Caco-2 (cell line): ENCODE data around the gene NOL11. TPM values are rescaled to one million over a fixed set of nuclear protein-coding genes. Genes with fewer than 3 reads are reported as not detected.
A peak's percentile ranks its signal among the peaks of the same experiment; 100 is the strongest.

Experiments
- Bru-seq: library from RNA; stranded (reverse); fragments of 400-500 nt; gene quantifications from one replicate; lab custom pipeline; 2021; lab: Mats Ljungman, UMichigan
- BruChase-seq, 2 experiments: library from RNA; stranded (reverse); fragments of 400-500 nt; gene quantifications; one replicate each; lab custom pipeline; 2021; lab: Mats Ljungman, UMichigan
- BruUV-seq: library from RNA; stranded (reverse); fragments of 400-500 nt; replicated peaks from 2 replicates; lab custom pipeline; 2021; lab: Mats Ljungman, UMichigan
- CTCF ChIA-PET: fragments of 300-600 bp; sonication (Branson Sonifier 250); formaldehyde crosslinking; loops from one replicate; lab custom pipeline; 2022; ENCODE audit warnings: antibody characterized with exemption; lab: Charles Lee
- POLR2A ChIA-PET: fragments of 300-600 bp; sonication (Branson Sonifier 250); formaldehyde crosslinking; loops from one replicate; lab custom pipeline; 2022; ENCODE audit warnings: antibody characterized with exemption; lab: Charles Lee
- DNase-seq, 2 experiments: peaks; one replicate each; pipeline versions ENCODE4 v3.0.0 to v3.0.0-alpha.2; 2020 to 2022
- H3K27me3 ChIP-seq: replicated peaks from 2 replicates; pipeline ENCODE4 v1.6.0; 2011; ENCODE audit warnings: low read length; ENCODE audit not compliant: control insufficient read depth, insufficient read depth
- H3K36me3 ChIP-seq: 2 replicates; pipeline ENCODE4 v1.5.1; 2011; ENCODE audit warnings: low read length; ENCODE audit not compliant: control insufficient read depth, insufficient read depth
- H3K4me1 ChIP-seq: fragments of 250-450 bp; sonication (Bioruptor Pico); 2 replicates; pipeline ENCODE4 v1.5.1; 2020; ENCODE audit warnings: mild to moderate bottlenecking
- H3K4me3 ChIP-seq: 2 replicates; pipeline ENCODE4 v1.5.1; 2011; ENCODE audit warnings: low read depth, mild to moderate bottlenecking, control low read depth, low read length
- H3K9me3 ChIP-seq: fragments of 250-450 bp; sonication (Bioruptor Pico); 2 replicates; pipeline ENCODE4 v1.5.1; 2020; ENCODE audit warnings: mild to moderate bottlenecking, moderate library complexity
- H3K27ac Mint-ChIP-seq: one replicate; pipeline ENCODE4 v1.8.0; 2022; ENCODE audit warnings: mixed read lengths; ENCODE audit not compliant: unreplicated experiment
- H3K27me3 Mint-ChIP-seq: one replicate; pipeline ENCODE4 v1.8.0; 2022; ENCODE audit warnings: mixed read lengths; ENCODE audit not compliant: insufficient read depth, unreplicated experiment
- H3K36me3 Mint-ChIP-seq: one replicate; pipeline ENCODE4 v1.8.0; 2022; ENCODE audit warnings: mild to moderate bottlenecking, mixed read lengths; ENCODE audit not compliant: insufficient read depth, unreplicated experiment
- H3K4me1 Mint-ChIP-seq: one replicate; pipeline ENCODE4 v1.8.0; 2022; ENCODE audit warnings: low read depth, mixed read lengths; ENCODE audit not compliant: unreplicated experiment
- H3K4me3 Mint-ChIP-seq: one replicate; pipeline ENCODE4 v1.8.0; 2022; ENCODE audit warnings: mild to moderate bottlenecking, moderate library complexity, mixed read lengths; ENCODE audit not compliant: unreplicated experiment
- H3K9me3 Mint-ChIP-seq: one replicate; pipeline ENCODE4 v1.8.0; 2022; ENCODE audit warnings: mixed read lengths; ENCODE audit not compliant: unreplicated experiment
- intact Hi-C: fragments of 100-400 bp; cut with micrococcal nuclease; formaldehyde crosslinking; loops from one replicate; pipeline ENCODE4 v1.10.0; 2022; ENCODE audit not compliant: unreplicated experiment
- long read RNA-seq: library from polyadenylated mRNA; stranded (forward); transcript quantifications from one replicate; pipeline ENCODE4 v2.0.0, GENCODE V29; 2022
- total RNA-seq: library from RNA; stranded (reverse); gene quantifications from 2 replicates; pipeline ENCODE4 v1.2.3, GENCODE V29; 2022
- TF ChIP-seq, protein P1 (sequence below), 2 experiments: fragments of 200-600 bp in 1 of 2; IDR thresholded peaks; 1 replicate in 1 of 2; 2 replicates in 1 of 2; pipeline versions ENCODE4 v1.5.1 to v1.8.0; 2011 to 2022; ENCODE audit warnings: antibody characterized with exemption in 1 of 2, control low read depth in 1 of 2, inconsistent platforms in 1 of 2, low read depth in 1 of 2, low read length in 1 of 2, mild to moderate bottlenecking in 1 of 2, moderate library complexity in 1 of 2; ENCODE audit not compliant: insufficient read depth in 1 of 2, severe bottlenecking in 1 of 2, unreplicated experiment in 1 of 2

NOL11 gene
- 69.0 and 73.6 TPM in 2 replicates for total RNA-seq
- Bru-seq, nascent RNA: percentile 92 among the genes with signal in this experiment
- BruChase-seq, experiment 1, labeled RNA remaining after a 2-hour chase: percentile 94 among the genes with signal in this experiment
- BruChase-seq, experiment 2, labeled RNA remaining after a 6-hour chase: percentile 92 among the genes with signal in this experiment
- long read RNA-seq, transcript NOL11-201 (18 exons, 2,947 nt): major isoform, 146 of 175 reads
- long read RNA-seq, partial matches to known transcripts: 15 of 175 reads
- long read RNA-seq, other reads (novel, unspliced or antisense): 14 of 175 reads

DNA sequence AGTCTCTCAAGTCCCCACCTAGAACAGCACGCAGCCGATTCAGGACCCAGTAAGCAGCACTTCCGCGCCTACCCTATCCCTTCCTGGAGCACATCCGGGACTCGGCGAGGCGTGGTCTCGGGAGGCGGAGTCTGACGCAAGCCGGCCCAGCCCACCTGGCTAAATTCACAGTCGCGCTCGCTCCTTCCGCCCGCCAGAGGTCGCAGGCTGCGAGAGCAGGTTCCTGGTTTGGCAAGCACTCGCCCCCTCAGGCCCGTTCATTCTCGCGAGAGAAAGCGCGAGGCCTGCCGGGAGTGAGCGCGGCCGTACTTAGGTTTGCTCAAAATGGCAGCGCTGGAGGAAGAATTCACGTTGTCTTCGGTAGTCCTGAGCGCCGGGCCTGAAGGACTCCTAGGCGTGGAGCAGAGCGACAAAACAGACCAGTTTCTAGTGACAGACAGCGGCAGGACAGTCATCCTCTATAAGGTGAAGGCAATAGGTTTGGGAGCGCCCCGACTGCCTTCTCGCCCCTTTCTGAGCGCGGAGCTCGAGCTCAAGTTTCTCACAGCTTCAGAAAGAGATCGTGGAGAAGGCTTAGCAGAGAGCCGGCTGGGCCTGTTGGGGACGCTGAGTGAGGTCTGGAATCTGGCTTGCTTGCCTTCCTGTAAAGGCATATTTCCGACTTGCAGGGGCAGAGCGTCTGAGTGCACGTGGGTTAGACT lies at the start of gene NOL11:
TSS of gene NOL11 (plus strand) at position 313 of the 701 bp plus-strand sequence. CDS start at position 325, 12 bp downstream.
- no peaks in the 10 kb centered on the region for H3K9me3 Mint-ChIP-seq
- POLR2A ChIA-PET: interaction anchor here (0.5 to 1.3 kb wide), 8 partner anchors 9 to 363 kb away, joined by 3 to 15 read pairs (median 4); partner anchors contain the start of genes BPTF and KPNA2
- peak within 1 kb of the TSS; percentile 99 for H3K4me3 Mint-ChIP-seq
- peaks cover 46% of the 10 kb centered on the region for H3K36me3 Mint-ChIP-seq
- no peaks in the 10 kb centered on the region for H3K27me3 Mint-ChIP-seq
- no peaks in the 10 kb centered on the region for H3K27me3 ChIP-seq
- H3K36me3 ChIP-seq: peaks cover 4% of the 10 kb centered on the region
- peak within 1 kb of the TSS; percentile 100 for H3K27ac Mint-ChIP-seq
- CTCF ChIA-PET: interaction anchor here (0.5 to 1.0 kb wide), 2 partner anchors 107 to 241 kb away, joined by 5 read pairs; partner anchors contain the start of gene BPTF
- BruUV-seq: TSS peak; percentile 85
- DNase-seq: peak; percentile 99
- no peaks in the 10 kb centered on the region for H3K9me3 ChIP-seq
- H3K4me3 ChIP-seq: peak within 1 kb of the TSS; percentile 65
- peaks cover 7% of the 10 kb centered on the region; the same call in 1 of the 2 replicates for H3K4me1 ChIP-seq
- no peaks in the 10 kb centered on the region for H3K4me1 Mint-ChIP-seq
- intact Hi-C loops: loop anchor here (1.0 kb wide), 2 partner anchors 108 to 343 kb away; partner anchors contain the start of gene BPTF
- TF ChIP-seq, protein P1, sequence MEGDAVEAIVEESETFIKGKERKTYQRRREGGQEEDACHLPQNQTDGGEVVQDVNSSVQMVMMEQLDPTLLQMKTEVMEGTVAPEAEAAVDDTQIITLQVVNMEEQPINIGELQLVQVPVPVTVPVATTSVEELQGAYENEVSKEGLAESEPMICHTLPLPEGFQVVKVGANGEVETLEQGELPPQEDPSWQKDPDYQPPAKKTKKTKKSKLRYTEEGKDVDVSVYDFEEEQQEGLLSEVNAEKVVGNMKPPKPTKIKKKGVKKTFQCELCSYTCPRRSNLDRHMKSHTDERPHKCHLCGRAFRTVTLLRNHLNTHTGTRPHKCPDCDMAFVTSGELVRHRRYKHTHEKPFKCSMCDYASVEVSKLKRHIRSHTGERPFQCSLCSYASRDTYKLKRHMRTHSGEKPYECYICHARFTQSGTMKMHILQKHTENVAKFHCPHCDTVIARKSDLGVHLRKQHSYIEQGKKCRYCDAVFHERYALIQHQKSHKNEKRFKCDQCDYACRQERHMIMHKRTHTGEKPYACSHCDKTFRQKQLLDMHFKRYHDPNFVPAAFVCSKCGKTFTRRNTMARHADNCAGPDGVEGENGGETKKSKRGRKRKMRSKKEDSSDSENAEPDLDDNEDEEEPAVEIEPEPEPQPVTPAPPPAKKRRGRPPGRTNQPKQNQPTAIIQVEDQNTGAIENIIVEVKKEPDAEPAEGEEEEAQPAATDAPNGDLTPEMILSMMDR (IDR thresholded peaks at IDR 0.05; ENCODE audit: insufficient read depth in 1 of 2, low read depth in 1 of 2, low read length in 1 of 2, severe bottlenecking in 1 of 2, unreplicated experiment in 1 of 2): peak; percentile 86 to 98

DNA sequence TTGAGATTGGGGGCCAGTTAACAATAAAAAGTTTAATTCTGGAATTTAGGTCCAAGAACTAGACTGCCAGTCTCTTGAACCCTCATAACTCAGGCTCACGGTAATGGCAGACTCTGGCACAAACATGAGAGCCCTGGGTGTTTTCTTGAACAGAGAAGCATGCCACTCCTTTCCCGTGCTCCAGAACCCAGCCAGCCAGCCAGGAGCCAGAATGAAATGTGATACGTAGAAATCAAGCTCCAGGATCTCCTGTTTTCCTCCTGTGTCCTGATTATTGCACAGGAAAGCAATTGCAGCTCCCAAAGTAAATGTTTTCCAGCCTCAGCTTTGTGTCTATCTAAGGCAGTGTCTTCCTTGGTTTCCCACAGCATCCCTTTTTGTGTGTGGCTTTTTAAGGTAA lies 46.2 kb upstream of the NOL11 start:
- intact Hi-C loops: no loop called here
- Mint-ChIP-seq H3K27ac (no peak overlapping the region), H3K27me3 (no peaks in the 10 kb centered on the region)

More for the DNA sequence above, 46.2 kb upstream of the NOL11 start:
- H3K9me3 Mint-ChIP-seq: no peaks in the 10 kb centered on the region
- Histone ChIP-seq H3K9me3 (0 out of 2 replicates have a peak, but pooled peaks cover 5% of the 10 kb centered on the region), H3K4me1 (0 out of 2 replicates have a peak, but pooled peaks cover 8% of the 10 kb centered on the region), H3K36me3 (no peaks in the 10 kb centered on the region), H3K27me3 (no peaks in the 10 kb centered on the region), H3K4me3 (no peak overlapping the region)
- CTCF ChIA-PET: no interaction called here
- no peaks in the 10 kb centered on the region for H3K36me3 Mint-ChIP-seq
- BruUV-seq: no TSS peak
- H3K4me1 Mint-ChIP-seq: no peaks in the 10 kb centered on the region
- DNase-seq: no peak
- TF ChIP-seq, protein P1 (IDR thresholded peaks at IDR 0.05; ENCODE audit: insufficient read depth in 1 of 2, low read depth in 1 of 2, low read length in 1 of 2, severe bottlenecking in 1 of 2, unreplicated experiment in 1 of 2): no peak
- POLR2A ChIA-PET: no interaction called here
- H3K4me3 Mint-ChIP-seq: no peak overlapping the region
